Measurements from ENCODE around the gene FNDC3A.

DNA sequence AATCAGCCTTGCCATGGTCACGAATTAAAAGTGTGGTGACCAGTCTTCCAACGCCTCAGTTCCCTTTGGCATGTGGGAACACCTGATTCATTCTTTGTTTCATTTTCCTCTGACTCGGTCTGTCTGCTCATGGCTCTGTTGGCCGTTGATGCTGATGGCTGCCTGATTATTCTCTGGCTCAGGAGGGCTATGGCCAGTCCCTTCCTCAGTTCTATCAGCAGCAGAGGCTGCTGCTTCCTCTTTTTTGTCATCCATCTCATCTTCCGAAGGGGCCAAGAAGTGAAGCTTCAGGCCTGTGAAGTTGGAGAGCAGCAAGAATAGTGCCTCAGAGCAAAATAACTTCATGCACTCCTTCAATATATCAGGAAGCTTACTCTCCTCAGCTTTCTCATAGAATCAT is 235.0 kb downstream of the FNDC3A start:
- no peak for TF ChIP-seq EZH2 (IDR thresholded peaks at IDR 0.05; ENCODE audit: low read depth)
- TF ChIP-seq, protein P1, sequence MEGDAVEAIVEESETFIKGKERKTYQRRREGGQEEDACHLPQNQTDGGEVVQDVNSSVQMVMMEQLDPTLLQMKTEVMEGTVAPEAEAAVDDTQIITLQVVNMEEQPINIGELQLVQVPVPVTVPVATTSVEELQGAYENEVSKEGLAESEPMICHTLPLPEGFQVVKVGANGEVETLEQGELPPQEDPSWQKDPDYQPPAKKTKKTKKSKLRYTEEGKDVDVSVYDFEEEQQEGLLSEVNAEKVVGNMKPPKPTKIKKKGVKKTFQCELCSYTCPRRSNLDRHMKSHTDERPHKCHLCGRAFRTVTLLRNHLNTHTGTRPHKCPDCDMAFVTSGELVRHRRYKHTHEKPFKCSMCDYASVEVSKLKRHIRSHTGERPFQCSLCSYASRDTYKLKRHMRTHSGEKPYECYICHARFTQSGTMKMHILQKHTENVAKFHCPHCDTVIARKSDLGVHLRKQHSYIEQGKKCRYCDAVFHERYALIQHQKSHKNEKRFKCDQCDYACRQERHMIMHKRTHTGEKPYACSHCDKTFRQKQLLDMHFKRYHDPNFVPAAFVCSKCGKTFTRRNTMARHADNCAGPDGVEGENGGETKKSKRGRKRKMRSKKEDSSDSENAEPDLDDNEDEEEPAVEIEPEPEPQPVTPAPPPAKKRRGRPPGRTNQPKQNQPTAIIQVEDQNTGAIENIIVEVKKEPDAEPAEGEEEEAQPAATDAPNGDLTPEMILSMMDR (conservative IDR thresholded peaks at IDR 0.05), result no peak

Measured in PC-9 (cell line).